ENCODE data around the gene RNF207.

GRCh38 chr1:6243993-6244392 lies 38.1 kb downstream of the RNF207 start, which contains the start of gene HES3:
- TF ChIP-seq CTCF (IDR thresholded peaks at IDR 0.05), result no peak
- TF ChIP-seq EZH2 (IDR thresholded peaks at IDR 0.05), result no peak
